KMS-11 (cell line): ENCODE data around the gene PRC1.

ENCODE experiments used
- H2AFZ ChIP-seq: fragments of 200-600 bp; sonication (generic); 2 replicates; pipeline ENCODE4 v1.6.1; 2016; ENCODE audit warnings: antibody characterized with exemption, mixed run types, low read depth
- H3K27ac ChIP-seq: fragments of 200-600 bp; sonication (generic); 2 replicates; pipeline ENCODE4 v1.6.1; 2016; ENCODE audit warnings: mild to moderate bottlenecking, mixed run types
- H3K27me3 ChIP-seq: fragments of 200-600 bp; sonication (generic); 2 replicates; pipeline ENCODE4 v1.6.1; 2017; ENCODE audit warnings: mild to moderate bottlenecking, low read depth, mixed run types, moderate library complexity; ENCODE audit not compliant: insufficient read depth
- H3K36me3 ChIP-seq: fragments of 200-600 bp; sonication (generic); 2 replicates; pipeline ENCODE4 v1.6.1; 2017; ENCODE audit warnings: mild to moderate bottlenecking, mixed run types; ENCODE audit not compliant: insufficient read depth
- H3K4me1 ChIP-seq: fragments of 200-600 bp; sonication (generic); 2 replicates; pipeline ENCODE4 v1.6.1; 2016; ENCODE audit warnings: mild to moderate bottlenecking, low read depth, mixed run types; ENCODE audit not compliant: poor library complexity, severe bottlenecking
- H3K4me2 ChIP-seq: fragments of 200-600 bp; sonication (generic); 2 replicates; pipeline ENCODE4 v1.7.0; 2016; ENCODE audit warnings: mild to moderate bottlenecking, mixed run types
- H3K4me3 ChIP-seq: fragments of 200-600 bp; sonication (generic); IDR thresholded peaks from 2 replicates; pipeline ENCODE4 v1.6.1; 2017; ENCODE audit warnings: low read depth, low read length, mixed read lengths; ENCODE audit not compliant: insufficient read depth
- H3K79me2 ChIP-seq: fragments of 200-600 bp; sonication (generic); 2 replicates; pipeline ENCODE4 v1.6.1; 2016; ENCODE audit warnings: low read depth, mixed run types; ENCODE audit not compliant: insufficient read depth
- H3K9ac ChIP-seq: fragments of 200-600 bp; sonication (generic); 2 replicates; pipeline ENCODE4 v1.6.1; 2016; ENCODE audit warnings: mild to moderate bottlenecking, mixed run types
- H4K20me1 ChIP-seq: fragments of 200-600 bp; sonication (generic); 2 replicates; pipeline ENCODE4 v1.6.1; 2016; ENCODE audit warnings: mild to moderate bottlenecking, mixed run types; ENCODE audit not compliant: insufficient read depth
- CTCF ChIP-seq: fragments of 200-600 bp; sonication (generic); conservative IDR thresholded peaks from 2 replicates; pipeline ENCODE4 v1.6.1; 2017; ENCODE audit warnings: low read depth, mild to moderate bottlenecking, antibody characterized with exemption, low read length, moderate library complexity, mixed read lengths

PRC1 gene

DNA sequence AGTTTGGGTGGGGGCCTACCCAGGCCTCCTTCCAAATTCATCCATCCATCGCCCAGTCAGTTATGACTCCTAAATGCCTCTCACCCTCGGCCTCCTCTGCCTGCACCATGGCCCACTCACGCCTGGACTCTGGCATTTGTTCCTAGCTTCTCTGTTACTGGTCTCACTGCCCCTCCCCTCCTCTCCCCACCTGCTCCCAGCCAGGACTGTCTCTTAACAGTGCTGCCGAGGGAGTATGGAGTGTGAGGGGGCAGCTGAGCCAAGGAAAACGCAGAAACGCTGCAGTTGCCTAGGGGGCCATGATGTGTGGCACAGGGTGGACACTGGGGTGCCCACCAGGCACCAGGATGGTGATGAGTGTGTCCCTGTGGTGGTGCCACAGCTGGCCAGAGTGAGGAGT lies 36.5 kb downstream of the PRC1 start:
- H3K4me1 ChIP-seq, result peaks cover 3% of the 10 kb centered on the region
- no peaks in the 10 kb centered on the region for H4K20me1 ChIP-seq
- H3K79me2 ChIP-seq, result peaks cover 15% of the 10 kb centered on the region; the same call in 1 of the 2 replicates
- H3K4me3 ChIP-seq, result no peak overlapping the region
- H3K4me2 ChIP-seq, result no peak overlapping the region
- no peak for TF ChIP-seq CTCF
- no peak overlapping the region for H3K9ac ChIP-seq
- H3K27ac ChIP-seq, result no peak overlapping the region
- no peaks in the 10 kb centered on the region for H3K27me3 ChIP-seq
- no peak overlapping the region for H2AFZ ChIP-seq
- H3K36me3 ChIP-seq, result no peaks in the 10 kb centered on the region; the same call in 1 of the 2 replicates

DNA sequence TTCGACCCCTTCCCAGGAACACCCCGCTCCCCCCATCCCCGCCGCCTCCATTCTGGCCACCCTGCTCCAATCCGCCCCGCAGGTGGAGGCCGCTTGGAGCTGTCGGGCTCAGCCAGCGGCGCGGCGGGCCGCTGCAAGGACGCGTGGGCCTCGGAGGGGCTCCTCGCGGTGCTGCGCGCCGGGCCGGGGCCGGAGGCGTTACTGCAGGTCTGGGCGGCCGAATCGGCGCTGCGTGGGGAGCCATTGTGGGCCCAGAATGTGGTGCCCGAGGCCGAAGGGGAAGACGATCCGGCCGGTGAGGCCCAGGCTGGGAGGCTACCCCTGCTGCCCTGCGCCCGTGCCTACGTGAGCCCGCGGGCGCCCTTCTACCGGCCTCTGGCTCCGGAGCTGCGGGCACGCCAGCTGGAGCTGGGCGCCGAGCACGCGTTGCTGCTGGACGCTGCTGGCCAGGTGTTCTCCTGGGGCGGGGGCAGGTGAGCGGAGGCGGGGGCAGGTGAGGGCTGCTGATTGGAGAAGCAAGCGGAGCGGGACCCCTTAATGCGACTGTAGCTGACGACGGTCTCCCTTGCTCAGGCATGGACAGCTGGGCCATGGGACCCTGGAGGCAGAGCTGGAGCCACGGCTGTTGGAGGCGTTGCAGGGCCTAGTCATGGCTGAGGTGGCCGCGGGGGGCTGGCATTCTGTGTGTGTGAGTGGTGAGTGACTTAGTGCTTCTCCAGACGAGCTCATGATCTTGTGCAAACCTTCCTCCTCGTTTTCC lies 37.1 kb downstream of the PRC1 start:
- Histone ChIP-seq H2AFZ (no peak overlapping the region), H4K20me1 (no peaks in the 10 kb centered on the region), H3K4me3 (no peak overlapping the region), H3K36me3 (no peaks in the 10 kb centered on the region; the same call in 1 of the 2 replicates), H3K79me2 (peaks cover 15% of the 10 kb centered on the region; the same call in 1 of the 2 replicates), H3K4me1 (peaks cover 3% of the 10 kb centered on the region), H3K27me3 (no peaks in the 10 kb centered on the region), H3K4me2 (no peak overlapping the region), H3K27ac (no peak overlapping the region), H3K9ac (no peak overlapping the region)
- no peak for TF ChIP-seq CTCF

DNA sequence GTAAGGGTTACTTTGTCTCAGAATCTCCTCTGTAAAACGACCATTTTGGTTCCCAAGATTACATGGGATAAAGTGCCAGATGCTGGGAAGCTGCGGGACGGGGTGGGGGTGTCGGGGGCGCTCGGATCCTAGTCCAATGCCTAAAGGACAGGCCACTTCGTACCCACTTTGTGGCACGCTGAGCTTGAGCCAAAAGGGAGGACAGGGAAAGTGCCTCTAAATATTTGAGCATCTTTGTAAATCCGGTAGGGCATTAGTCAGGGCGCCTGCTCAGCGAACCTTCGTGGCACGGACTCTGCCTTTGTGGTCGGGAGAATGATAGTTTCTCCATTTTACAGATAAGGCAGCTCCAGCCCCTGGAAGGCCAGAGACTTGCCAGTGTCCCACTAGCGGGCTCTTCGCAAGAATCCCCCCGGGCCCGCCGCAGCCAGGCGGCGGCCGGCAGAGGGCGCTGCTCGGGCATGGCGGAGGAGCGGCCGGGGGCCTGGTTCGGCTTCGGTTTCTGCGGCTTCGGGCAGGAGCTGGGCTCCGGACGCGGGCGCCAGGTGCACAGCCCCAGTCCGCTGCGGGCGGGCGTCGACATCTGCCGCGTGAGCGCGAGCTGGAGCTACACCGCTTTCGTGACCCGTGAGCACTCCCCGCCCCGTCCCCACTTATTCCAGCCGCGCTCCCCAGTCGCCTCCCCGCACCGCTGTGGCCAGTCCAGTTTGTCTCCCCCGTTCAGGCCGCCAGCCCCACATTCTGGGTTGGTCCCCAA lies 37.9 kb downstream of the PRC1 start:
- Histone ChIP-seq H3K9ac (peak overlapping the region; percentile 99; the same call in 1 of the 2 replicates), H2AFZ (no peak overlapping the region), H3K27me3 (no peaks in the 10 kb centered on the region), H3K79me2 (peaks cover 15% of the 10 kb centered on the region; the same call in 1 of the 2 replicates), H3K4me2 (peak overlapping the region; percentile 94), H4K20me1 (no peaks in the 10 kb centered on the region), H3K4me3 (no peak overlapping the region), H3K27ac (peak overlapping the region; percentile 99), H3K36me3 (no peaks in the 10 kb centered on the region; the same call in 1 of the 2 replicates), H3K4me1 (peaks cover 3% of the 10 kb centered on the region)
- TF ChIP-seq CTCF, result peak; percentile 55

DNA sequence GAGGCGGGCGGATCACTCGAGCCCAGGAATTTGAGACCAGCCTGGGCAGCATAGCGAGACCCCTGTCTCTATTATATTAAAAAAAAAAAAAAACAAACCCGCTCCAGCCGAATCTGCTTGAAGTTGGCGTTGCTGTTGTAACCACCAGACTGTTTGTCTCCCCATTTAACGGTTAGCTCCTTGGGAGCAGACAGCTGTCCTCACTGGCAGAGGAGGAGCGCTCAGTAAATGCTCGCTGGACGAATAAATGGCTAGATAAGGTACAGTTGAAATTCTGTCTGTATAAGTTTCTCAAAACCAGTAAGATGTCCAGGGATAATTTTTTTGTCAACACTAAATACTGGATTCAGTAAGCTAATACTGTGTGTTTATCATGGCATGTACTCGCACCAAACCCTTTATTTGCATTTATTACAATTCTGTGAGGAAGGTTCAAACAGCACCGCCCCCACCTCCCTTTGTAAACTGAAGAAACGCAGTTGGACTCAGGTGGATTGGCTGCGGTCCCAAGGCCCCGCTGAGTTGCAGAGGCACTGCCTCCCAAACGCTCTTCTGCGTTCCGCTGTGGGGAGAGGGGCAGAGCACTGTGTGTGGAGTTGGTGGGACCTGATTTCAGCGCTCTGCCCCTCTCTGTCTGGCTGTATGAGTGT lies 38.6 kb downstream of the PRC1 start:
- no peak for TF ChIP-seq CTCF
- Histone ChIP-seq H2AFZ (0 out of 2 replicates have a peak overlapping the region, but pooled peaks have one; percentile 64), H3K9ac (peak overlapping the region; percentile 99), H3K4me2 (peak overlapping the region; percentile 94), H3K27ac (peak overlapping the region; percentile 99), H3K79me2 (peaks cover 15% of the 10 kb centered on the region; the same call in 1 of the 2 replicates), H3K4me1 (peaks cover 3% of the 10 kb centered on the region), H3K4me3 (no peak overlapping the region), H4K20me1 (no peaks in the 10 kb centered on the region), H3K27me3 (no peaks in the 10 kb centered on the region), H3K36me3 (no peaks in the 10 kb centered on the region; the same call in 1 of the 2 replicates)
